Colonic mucosa (tissue), 4 donors: ENCODE data around the gene TDRD10. TPM values are rescaled to one million over a fixed set of nuclear protein-coding genes. Genes with fewer than 3 reads are reported as not detected.

Source experiments
- DNase-seq: peaks from one replicate; pipeline ENCODE4 v3.0.0-alpha.2; 2020
- H3K27ac ChIP-seq: fragments of 200-600 bp; one replicate; pipeline ENCODE4 v1.8.0; 2021
- H3K27me3 ChIP-seq: fragments of 200-600 bp; one replicate; pipeline ENCODE4 v1.8.0; 2021
- H3K36me3 ChIP-seq: fragments of 200-600 bp; one replicate; pipeline ENCODE4 v1.8.0; 2021
- H3K4me1 ChIP-seq: fragments of 200-600 bp; one replicate; pipeline ENCODE4 v1.8.0; 2021; ENCODE audit warnings: mild to moderate bottlenecking
- H3K4me3 ChIP-seq: fragments of 200-600 bp; one replicate; pipeline ENCODE4 v1.8.0; 2021
- H3K9ac ChIP-seq, 2 donors: one replicate each; pipeline ENCODE4 v1.7.0; 2013; ENCODE audit warnings: control low read depth in 2 of 2, low read depth in 2 of 2, low read length in 2 of 2
- H3K9me3 ChIP-seq: fragments of 200-600 bp; one replicate; pipeline ENCODE4 v1.8.0; 2021
- intact Hi-C: fragments of 100-400 bp; cut with DNase I; formaldehyde crosslinking; loops from one replicate; pipeline ENCODE4 v1.14.1; 2022
- total RNA-seq, 2 donors: library from RNA; stranded (reverse); fragmentation: NEBNext Ultra II Directional in 1 of 2; extraction: Animal tissue kit (Norgen Biotek cat#: 25700) in 1 of 2; gene quantifications; one replicate each; pipeline ENCODE4 v1.2.1, GENCODE V29; 2021
- TF ChIP-seq, protein P1 (sequence below): fragments of 200-600 bp; IDR thresholded peaks from one replicate; pipeline ENCODE4 v1.8.0; 2022; ENCODE audit warnings: antibody characterized with exemption, mild to moderate bottlenecking
- donor health status: healthy.
- donor health status: DM: no; HTN: no; CAD: no.
- donor health status: DM: no; HTN: no; CAD: no.

Gene TDRD10, protein sequence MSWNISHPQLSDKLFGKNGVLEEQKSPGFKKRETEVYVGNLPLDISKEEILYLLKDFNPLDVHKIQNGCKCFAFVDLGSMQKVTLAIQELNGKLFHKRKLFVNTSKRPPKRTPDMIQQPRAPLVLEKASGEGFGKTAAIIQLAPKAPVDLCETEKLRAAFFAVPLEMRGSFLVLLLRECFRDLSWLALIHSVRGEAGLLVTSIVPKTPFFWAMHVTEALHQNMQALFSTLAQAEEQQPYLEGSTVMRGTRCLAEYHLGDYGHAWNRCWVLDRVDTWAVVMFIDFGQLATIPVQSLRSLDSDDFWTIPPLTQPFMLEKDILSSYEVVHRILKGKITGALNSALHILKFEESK
- under 1 TPM; 0.42 to 0.67 TPM for total RNA-seq

DNA sequence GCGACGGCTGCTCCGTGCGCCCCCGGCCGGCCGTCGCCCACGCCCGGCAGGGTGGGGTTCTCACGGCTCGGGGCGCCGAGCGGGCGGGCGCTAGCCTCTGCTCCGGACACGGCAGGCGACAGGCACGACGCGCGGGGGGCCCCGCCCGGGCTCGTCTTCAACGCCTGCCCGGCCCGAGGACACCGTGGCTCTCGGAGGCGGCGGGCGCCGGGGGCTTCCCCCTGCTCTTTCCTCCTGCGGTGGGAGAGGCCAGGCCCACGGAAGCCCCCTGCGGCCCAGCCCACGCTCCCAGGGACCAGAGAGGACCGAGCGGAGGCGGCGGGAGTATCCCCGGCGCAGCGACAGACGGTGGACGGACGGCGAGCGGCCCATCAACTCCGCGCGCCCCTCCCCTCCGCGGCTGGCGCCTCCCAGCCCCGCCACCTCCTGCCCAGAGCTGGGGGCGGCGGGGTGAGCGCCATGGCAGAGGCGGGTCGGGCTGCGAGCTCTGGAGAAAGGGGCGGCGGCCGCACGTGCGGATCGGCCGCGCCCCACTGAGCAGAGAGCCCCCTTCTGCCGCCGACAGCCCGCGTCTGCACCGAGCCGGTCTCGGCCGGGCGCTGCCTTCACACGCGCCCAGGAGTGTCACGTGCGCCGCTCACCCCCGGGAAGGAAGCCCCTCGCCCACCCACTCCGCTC is at the start of gene TDRD10, which contains the start of gene SHE:
TSS of gene TDRD10 (plus strand) at position 154 of the 678 bp plus-strand sequence. CDS start 4,685 bp downstream, outside the sequence.
TSS of gene SHE (minus strand) at position 347 of the 678 bp plus-strand sequence. CDS start 386 bp downstream, outside the sequence.
- Histone ChIP-seq H3K9ac (peak within 1 kb of the TSS in 1 of 2 donors; percentile 48), H3K27me3 (peaks cover 32% of the 10 kb centered on the region), H3K27ac (no peak within 1 kb of the TSS), H3K4me1 (no peaks in the 10 kb centered on the region), H3K36me3 (no peaks in the 10 kb centered on the region), H3K9me3 (no peaks in the 10 kb centered on the region), H3K4me3 (peak within 1 kb of the TSS; percentile 39)
- TF ChIP-seq, protein P1, sequence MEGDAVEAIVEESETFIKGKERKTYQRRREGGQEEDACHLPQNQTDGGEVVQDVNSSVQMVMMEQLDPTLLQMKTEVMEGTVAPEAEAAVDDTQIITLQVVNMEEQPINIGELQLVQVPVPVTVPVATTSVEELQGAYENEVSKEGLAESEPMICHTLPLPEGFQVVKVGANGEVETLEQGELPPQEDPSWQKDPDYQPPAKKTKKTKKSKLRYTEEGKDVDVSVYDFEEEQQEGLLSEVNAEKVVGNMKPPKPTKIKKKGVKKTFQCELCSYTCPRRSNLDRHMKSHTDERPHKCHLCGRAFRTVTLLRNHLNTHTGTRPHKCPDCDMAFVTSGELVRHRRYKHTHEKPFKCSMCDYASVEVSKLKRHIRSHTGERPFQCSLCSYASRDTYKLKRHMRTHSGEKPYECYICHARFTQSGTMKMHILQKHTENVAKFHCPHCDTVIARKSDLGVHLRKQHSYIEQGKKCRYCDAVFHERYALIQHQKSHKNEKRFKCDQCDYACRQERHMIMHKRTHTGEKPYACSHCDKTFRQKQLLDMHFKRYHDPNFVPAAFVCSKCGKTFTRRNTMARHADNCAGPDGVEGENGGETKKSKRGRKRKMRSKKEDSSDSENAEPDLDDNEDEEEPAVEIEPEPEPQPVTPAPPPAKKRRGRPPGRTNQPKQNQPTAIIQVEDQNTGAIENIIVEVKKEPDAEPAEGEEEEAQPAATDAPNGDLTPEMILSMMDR: no peak
- no peak for DNase-seq
- intact Hi-C loops: no loop called here

DNA sequence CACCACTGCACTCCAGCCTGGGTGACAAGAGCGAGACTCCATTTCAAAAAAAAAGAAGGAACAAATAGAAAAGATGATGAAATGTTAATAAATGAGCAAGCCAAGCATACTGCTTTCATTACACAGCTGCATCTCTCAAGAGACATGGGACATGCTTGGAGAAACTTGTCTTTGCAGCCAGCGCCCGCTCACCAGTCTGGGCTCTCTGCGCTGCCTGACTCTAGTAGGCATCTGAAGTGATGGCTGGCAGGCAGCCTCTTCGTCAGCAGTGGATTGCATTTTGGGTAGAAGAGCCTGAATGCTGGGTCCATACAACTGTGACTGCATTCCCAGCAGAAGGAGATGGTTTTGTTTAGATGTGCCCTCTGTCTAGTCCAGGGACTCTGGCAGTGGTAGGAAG is 48.9 kb upstream of the TDRD10 start:
- H3K9me3 ChIP-seq: no peaks in the 10 kb centered on the region
- H3K27ac ChIP-seq: no peak overlapping the region
- DNase-seq: no peak
- H3K4me1 ChIP-seq: no peaks in the 10 kb centered on the region
- intact Hi-C loops: no loop called here
- H3K36me3 ChIP-seq: no peaks in the 10 kb centered on the region
- H3K9ac ChIP-seq: no peak overlapping the region
- no peaks in the 10 kb centered on the region for H3K27me3 ChIP-seq
- H3K4me3 ChIP-seq: no peak overlapping the region
- TF ChIP-seq, protein P1: no peak

DNA sequence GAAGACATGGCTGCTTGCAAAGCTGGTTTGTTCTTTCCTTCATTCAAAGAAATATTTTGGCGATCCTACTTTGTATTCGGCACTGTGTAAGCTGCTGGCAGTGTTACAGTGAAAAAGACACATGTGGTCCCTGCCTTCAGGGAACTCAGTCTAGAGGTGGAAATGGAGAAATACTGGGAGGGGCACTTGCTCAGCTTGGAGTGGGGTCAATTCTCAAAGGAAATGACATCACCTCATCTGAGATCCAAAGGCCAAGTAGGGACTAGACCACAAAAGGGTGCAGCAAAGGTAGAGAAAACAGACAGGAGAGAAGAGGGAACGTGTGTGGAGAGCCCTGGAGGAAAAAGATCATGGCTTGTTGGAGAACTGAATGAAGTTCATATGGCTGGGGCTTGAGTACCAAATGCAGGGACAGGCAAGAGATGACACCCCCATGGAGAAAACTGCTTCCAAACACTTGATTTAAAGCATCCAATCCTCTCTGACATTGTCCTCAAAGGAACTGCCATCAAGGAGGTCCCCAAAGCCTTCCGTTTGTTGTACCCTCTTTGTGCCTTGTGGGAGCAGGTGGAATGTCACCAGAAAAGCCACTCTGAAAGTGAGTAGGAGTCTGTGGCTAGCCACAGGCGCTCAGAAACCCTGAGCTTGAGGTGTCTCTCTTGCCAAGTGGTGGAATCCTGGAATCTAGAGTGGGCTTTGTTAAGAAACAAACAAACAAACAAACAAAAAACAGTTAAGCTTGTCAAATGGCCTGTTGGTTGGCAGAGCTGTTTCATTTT is 48.3 kb upstream of the TDRD10 start:
- Histone ChIP-seq H3K27me3 (no peaks in the 10 kb centered on the region), H3K9me3 (no peaks in the 10 kb centered on the region), H3K4me1 (no peaks in the 10 kb centered on the region), H3K9ac (no peak overlapping the region), H3K4me3 (no peak overlapping the region), H3K36me3 (no peaks in the 10 kb centered on the region), H3K27ac (no peak overlapping the region)
- TF ChIP-seq, protein P1: no peak
- no peak for DNase-seq
- intact Hi-C loops: no loop called here

DNA sequence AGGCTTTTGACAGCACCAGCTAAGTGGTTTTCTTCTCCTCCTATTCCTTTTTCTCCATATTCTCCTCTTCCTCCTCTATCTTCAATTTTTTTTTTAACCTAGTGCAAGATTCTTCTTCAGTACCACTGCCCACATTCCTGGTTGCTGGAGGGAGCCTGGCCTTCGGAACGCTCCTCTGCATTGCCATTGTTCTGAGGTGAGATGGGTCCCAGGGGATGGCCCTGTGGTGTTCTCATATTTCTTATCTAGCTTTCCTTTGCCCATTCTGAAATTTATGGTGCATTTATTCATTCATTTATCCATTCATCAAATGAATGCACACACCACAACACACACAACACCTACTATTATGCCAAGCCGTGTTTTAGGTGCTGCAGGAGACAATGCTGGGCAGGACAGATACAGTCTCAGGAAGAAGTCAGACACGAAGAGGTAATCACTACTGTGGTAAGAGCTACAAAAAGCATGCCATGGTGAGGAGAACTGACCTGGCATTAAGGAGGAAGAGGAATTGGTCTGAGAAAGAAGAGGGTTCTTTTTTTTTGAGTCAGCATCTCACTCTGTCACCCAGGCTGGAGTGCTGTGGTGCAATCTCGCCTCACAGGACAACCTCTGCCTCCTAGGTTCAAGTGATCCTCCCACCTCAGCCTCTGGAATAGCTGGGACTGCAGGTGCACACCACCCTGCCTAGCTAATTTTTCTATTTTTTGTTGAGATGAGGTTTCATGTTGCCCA is 47.5 kb upstream of the TDRD10 start:
- TF ChIP-seq, protein P1: no peak
- Histone ChIP-seq H3K36me3 (no peaks in the 10 kb centered on the region), H3K27ac (no peak overlapping the region), H3K27me3 (no peaks in the 10 kb centered on the region), H3K9me3 (no peaks in the 10 kb centered on the region), H3K4me1 (no peaks in the 10 kb centered on the region), H3K4me3 (no peak overlapping the region), H3K9ac (no peak overlapping the region)
- DNase-seq: no peak
- intact Hi-C loops: no loop called here

DNA sequence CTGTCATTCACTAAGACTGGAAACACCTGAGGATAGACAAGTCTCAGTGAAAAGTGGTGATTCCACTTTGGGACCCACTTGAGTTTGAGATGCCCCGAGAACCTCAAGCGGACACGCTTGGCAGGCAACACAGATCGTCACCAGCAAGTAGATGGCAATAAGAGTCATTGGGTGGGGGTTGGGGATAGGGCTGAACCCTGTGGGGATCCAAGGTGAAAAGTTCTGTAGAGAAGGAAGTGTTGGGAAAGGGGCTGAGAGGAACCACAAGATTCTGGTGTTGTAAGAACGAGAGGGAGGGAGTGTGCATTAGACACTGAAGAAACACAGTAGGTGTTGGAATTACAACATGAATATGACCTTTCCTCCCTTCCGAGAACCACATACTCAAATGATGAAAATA is 45.4 kb upstream of the TDRD10 start:
- TF ChIP-seq, protein P1: no peak
- H3K9me3 ChIP-seq: no peaks in the 10 kb centered on the region
- no peak overlapping the region for H3K9ac ChIP-seq
- H3K36me3 ChIP-seq: no peaks in the 10 kb centered on the region
- intact Hi-C loops: no loop called here
- no peak overlapping the region for H3K4me3 ChIP-seq
- no peaks in the 10 kb centered on the region for H3K4me1 ChIP-seq
- H3K27me3 ChIP-seq: no peaks in the 10 kb centered on the region
- no peak overlapping the region for H3K27ac ChIP-seq
- no peak for DNase-seq
